Fibroblast of peridontal ligament (primary cell): Measurements from ENCODE around the gene NDUFC1.

ENCODE experiments used
- DNase-seq: peaks from one replicate; pipeline ENCODE4 v3.0.0-alpha.2; 2010; ENCODE audit errors: extremely low read depth

The NDUFC1 gene

GRCh38 chr4:139247241-139247640, 55.0 kb downstream of the NDUFC1 start:
- no peak for DNase-seq

- DNase-seq, result no peak
Measured at GRCh38 chr4:139246166-139246565, 56.1 kb downstream of the NDUFC1 start.

DNA sequence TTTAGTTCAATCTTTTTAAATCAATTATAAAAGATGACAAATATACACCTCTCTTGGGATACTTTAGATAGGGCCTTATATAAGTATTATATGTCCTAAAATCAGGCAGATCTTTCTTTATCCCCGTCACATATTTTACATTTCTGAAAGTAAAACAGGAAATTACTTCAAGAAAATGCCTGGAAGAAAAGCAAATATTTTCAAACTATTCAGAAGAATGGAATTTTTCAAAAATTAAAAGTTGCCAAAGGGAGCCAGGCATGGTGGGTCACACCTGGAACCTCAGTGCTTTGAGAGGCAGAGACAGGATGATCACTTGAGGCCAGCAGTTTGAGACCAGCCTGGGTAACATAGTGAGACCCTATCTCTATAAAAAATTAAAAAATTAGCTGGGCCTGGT, 56.7 kb downstream of the NDUFC1 start:
- peak; percentile 54 for DNase-seq

DNA sequence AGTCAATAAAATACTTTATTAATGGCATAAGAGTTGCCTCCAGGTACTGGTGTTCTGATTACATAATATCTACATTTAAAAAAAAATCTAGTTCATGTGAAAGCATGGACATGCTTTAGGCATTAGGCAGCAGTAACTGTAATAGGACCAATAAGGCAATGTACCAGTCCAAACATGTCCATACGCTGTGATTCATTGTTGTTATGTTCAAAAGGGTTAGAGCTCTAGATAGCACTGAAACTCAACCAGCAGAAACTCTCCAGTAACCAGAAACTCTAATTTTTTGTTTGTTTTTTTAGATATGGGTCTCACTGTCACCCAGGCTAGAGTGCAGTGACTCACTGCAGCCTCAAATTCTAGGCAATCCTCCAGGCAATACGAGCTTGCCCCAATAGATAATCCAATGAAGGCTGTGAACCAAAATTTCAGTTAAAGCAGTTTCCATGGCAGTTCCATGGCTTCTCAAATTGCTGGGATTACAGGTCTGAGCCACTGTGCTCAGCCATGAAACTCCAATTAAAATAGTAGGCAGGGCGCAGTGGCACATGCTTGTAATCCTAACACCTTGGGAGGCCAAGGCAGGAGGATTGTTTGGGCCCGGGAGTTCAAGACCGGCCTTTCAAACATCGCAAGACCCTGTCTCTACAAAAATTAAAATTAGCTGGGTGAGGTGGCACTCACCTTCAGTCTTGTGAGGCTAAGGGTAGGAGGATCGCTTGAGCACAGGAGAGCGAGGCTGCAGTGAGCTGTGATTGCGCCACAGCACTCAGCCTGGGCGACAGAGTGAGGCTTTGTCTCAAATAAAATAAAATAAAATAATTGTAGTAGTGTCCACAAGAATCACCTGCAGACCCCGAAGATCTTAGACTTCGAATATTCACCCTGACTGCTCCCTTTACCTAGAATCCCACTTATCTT, 58.6 kb downstream of the NDUFC1 start:
- DNase-seq, result peak; percentile 99

- DNase-seq, result peak; percentile 89
Measured at GRCh38 chr4:139242511-139243051, 59.7 kb downstream of the NDUFC1 start.

GRCh38 chr4:139241784-139242151, 60.5 kb downstream of the NDUFC1 start:
- no peak for DNase-seq

DNA sequence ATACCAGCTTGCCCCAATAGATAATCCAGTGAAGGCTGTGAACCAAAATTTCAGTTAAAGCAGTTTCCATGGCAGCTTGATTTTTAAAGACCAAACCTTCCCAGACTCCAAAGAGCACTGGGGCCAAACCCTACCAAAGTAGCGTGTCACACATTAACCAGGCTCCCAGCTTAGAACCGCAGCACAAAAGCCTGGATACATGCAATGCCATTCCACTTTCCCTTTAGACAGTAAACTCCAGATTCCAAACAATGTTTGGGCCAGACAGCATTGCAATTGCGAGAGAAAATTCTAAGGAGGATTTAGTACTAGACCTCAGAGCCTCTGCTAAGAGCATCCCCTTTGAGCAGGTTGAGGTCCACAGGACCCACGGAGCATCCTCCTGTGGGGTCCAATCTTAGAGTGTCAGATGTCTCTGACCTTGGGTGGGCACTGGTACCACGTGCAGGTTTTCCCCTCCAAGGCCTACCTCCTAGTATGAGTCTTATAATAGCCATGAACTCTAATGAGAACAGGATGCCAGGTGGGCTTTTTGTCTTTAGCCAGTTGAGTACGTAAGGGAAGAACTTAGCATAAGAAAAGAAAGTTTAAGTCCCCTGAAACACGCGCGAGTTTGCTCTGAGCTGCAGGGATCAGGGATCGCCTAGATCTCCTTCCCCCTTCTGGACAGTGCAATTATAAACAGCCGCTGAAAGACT, 61.0 kb downstream of the NDUFC1 start:
- DNase-seq, result no peak
